ENCODE results near the gene MEIS2.
A peak's percentile ranks its signal among the peaks of the same experiment; 100 is the strongest.

Gene MEIS2

DNA sequence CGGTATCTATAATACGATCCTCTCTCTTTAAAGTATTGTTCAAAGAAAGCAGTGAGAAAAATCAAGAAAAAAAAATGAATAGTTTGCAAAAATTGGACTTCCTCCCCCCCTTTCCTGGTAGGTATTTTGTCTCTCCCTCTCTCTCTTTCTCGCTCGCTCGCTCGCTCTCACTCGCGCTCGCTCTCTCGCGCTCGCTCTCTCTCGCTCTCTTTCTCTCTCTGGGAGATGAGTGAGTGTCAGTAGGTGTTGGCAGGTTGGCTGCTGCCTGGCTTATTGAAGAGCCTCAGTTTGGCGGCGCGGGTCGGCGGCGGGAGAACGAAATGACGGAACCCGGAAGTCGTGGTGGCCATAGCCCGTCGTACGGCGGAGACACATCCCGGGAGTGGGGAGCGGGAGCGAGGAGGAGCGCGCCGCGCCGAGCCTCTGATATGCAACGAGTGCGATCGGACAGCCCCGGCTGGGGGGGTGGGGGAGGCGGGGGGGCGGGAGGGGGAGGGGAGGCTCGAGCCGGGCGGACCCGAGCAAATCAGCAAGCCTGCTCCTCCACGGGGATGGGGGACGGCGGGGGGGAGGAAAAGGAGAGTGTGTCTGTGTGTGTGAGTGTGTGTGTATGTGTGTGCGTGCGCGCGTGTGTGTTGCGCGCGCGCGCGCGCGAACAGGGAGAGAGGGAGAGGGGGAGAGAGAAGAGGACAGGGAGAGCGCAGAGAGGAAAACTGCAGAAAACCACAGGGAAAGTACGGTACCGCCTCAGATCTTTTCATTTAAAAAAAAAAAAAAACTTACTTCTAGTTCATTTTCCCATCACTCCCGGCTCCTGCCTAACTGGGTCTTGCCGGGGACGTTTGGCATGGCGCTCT, at the start of gene MEIS2:
TSS of gene MEIS2 (minus strand) at position 441 of the 857 bp plus-strand sequence. CDS start 1,083 bp downstream, outside the sequence.
- peak; percentile 94 for DNase-seq (ENCODE audit: extremely low read depth, low read depth)
- TF ChIP-seq, protein P1, sequence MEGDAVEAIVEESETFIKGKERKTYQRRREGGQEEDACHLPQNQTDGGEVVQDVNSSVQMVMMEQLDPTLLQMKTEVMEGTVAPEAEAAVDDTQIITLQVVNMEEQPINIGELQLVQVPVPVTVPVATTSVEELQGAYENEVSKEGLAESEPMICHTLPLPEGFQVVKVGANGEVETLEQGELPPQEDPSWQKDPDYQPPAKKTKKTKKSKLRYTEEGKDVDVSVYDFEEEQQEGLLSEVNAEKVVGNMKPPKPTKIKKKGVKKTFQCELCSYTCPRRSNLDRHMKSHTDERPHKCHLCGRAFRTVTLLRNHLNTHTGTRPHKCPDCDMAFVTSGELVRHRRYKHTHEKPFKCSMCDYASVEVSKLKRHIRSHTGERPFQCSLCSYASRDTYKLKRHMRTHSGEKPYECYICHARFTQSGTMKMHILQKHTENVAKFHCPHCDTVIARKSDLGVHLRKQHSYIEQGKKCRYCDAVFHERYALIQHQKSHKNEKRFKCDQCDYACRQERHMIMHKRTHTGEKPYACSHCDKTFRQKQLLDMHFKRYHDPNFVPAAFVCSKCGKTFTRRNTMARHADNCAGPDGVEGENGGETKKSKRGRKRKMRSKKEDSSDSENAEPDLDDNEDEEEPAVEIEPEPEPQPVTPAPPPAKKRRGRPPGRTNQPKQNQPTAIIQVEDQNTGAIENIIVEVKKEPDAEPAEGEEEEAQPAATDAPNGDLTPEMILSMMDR (IDR thresholded peaks at IDR 0.05; ENCODE audit: low read depth, low read length) = no peak

GRCh38 chr15:37149146-37149545, 48.8 kb upstream of the MEIS2 start:
- no peak for DNase-seq (ENCODE audit: extremely low read depth, low read depth)
- TF ChIP-seq, protein P1 (IDR thresholded peaks at IDR 0.05; ENCODE audit: low read depth, low read length) = no peak

DNA sequence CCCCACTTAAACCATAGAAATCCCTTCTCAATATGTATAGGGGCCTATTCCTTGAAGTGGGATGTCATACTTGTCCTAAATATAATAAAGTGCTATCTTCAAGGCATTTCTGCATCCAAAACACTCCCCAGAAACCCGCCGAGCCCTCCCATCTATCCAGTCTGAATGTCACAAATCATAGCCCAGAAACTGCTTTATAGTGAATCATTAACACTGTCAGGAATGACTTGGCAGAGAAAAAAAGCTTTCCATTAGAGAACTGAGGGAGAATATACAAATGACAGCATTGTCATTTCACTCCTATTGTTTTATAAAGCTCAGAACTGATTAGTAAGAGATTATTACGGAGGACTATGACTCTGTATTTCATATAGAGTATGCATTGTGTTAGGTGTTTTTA, 48.4 kb upstream of the MEIS2 start:
- DNase-seq (ENCODE audit: extremely low read depth, low read depth) = no peak
- TF ChIP-seq, protein P1 (IDR thresholded peaks at IDR 0.05; ENCODE audit: low read depth, low read length) = no peak

DNA sequence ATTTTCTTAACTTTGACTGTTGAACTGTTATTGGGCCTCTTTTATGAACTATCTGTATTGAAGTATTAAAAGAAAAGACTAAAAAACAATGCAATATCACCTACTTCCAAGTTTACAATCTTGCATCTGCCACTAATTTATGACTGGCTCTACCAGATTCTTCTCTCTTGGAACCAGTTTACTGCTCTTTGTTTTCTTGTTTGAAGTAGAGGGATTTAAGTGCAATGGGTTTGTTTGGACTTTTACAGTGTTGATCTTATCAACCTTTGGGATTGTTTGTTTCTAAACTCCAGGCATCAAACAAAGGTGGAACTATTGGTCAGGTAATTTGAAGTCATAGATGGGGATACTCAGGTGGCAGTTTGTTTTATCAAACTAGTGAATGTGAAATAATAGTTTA, 43.0 kb upstream of the MEIS2 start:
- no peak for DNase-seq (ENCODE audit: extremely low read depth, low read depth)
- TF ChIP-seq, protein P1 (IDR thresholded peaks at IDR 0.05; ENCODE audit: low read depth, low read length) = no peak

DNA sequence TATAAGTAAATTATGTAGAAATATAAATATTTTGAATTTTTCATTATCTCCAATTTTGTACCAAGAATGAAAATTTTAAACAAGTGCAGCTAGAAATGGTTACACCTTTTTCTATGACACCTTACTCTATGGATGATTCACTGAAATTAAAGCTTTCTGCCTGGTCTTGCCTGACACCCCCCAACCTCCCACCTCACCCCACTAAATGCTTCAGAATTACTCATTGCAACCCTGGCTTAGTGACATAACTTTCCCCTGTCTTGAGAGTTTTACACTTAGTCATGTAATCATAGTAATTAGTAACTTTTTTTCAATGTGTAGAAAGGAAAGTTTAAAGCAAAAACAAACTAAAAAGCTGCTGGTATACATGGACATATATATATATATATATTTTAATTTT, 42.0 kb upstream of the MEIS2 start:
- no peak for DNase-seq (ENCODE audit: extremely low read depth, low read depth)

GRCh38 chr15:37140531-37141058, 40.2 kb upstream of the MEIS2 start:
- no peak for DNase-seq (ENCODE audit: extremely low read depth, low read depth)
- TF ChIP-seq, protein P1 (IDR thresholded peaks at IDR 0.05; ENCODE audit: low read depth, low read length) = no peak

More for the DNA sequence above, 42.0 kb upstream of the MEIS2 start:
- TF ChIP-seq, protein P1 (IDR thresholded peaks at IDR 0.05; ENCODE audit: low read depth, low read length) = no peak

DNA sequence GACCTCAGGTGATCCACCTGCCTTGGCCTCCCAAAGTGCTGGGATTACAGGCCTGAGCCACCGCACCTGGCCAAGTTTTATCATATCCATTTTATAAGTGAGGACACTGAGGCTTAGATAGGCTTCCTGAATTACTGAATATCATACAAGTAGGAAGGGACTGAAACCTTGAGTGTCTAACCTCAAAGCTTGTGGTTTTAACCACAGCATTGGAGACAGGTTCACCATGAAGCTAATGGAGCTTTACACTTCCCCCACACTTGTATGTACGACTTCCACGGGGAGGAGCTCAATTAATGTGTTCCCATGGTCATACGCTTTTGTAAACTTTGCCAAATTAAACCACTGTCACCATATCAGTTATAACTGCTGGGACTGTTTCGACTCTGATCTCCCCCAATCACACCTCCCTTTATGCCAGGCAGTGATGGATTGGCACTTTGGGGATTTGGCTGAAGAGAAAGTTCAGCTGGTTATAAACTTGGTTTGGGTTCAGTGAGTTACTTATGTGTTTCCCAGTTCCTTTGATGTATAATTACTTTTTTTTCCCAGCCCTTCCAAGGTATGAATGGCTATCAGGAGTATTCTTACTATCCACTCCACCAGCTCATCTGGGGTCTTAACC, 38.4 kb upstream of the MEIS2 start:
- DNase-seq (ENCODE audit: extremely low read depth, low read depth) = no peak
- TF ChIP-seq, protein P1 (IDR thresholded peaks at IDR 0.05; ENCODE audit: low read depth, low read length) = no peak
